SU-DHL-6 (cell line): Measurements from ENCODE around the gene ANKRD36C.
"Not testable (repeated sequence)": the region's sequence is repeated elsewhere in the genome, so short reads cannot be mapped to it uniquely, and the experiment has no call there.

Experiments used
- EZH2phosphoT487 ChIP-seq: fragments of 200-600 bp; sonication (generic), shearing (Covaris generic); conservative IDR thresholded peaks from 2 replicates; pipeline ENCODE4 v1.6.1; 2018; ENCODE audit warnings: mild to moderate bottlenecking, antibody characterized with exemption, low read length, moderate library complexity, mixed read lengths
- TF ChIP-seq, protein P1 (sequence below): fragments of 200-600 bp; sonication (generic); IDR thresholded peaks from one replicate; pipeline ENCODE4 v1.5.1; 2017; ENCODE audit warnings: antibody characterized with exemption, mild to moderate bottlenecking, low read length, moderate library complexity; ENCODE audit not compliant: insufficient read depth, poor library complexity, severe bottlenecking

DNA sequence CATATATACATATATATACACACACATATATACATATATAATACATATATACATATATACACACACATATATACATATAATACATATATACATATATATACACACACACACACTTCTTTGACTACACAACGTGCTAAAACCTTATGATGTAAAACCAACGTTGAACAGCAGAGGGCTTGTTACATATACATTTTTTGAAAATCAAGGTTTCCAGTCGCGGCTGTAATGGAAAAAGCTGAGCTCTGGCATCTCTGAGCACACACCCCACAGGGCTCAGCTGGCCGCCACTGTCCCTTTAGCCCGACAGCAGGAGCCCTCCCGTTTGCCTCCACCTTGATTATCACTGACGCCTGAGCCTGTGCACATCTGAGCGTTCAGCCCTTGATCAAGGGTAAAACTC lies 42.4 kb upstream of the ANKRD36C start:
- not testable (repeated sequence) for TF ChIP-seq EZH2phosphoT487
- TF ChIP-seq, protein P1, sequence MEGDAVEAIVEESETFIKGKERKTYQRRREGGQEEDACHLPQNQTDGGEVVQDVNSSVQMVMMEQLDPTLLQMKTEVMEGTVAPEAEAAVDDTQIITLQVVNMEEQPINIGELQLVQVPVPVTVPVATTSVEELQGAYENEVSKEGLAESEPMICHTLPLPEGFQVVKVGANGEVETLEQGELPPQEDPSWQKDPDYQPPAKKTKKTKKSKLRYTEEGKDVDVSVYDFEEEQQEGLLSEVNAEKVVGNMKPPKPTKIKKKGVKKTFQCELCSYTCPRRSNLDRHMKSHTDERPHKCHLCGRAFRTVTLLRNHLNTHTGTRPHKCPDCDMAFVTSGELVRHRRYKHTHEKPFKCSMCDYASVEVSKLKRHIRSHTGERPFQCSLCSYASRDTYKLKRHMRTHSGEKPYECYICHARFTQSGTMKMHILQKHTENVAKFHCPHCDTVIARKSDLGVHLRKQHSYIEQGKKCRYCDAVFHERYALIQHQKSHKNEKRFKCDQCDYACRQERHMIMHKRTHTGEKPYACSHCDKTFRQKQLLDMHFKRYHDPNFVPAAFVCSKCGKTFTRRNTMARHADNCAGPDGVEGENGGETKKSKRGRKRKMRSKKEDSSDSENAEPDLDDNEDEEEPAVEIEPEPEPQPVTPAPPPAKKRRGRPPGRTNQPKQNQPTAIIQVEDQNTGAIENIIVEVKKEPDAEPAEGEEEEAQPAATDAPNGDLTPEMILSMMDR, result not testable (repeated sequence)
